LNCaP clone FGC (cell line): ENCODE measurements around the gene CHRM2.

Source experiments
- DNase-seq: peaks from one replicate; pipeline ENCODE4 v3.0.0-alpha.2; 2011; ENCODE audit warnings: low read depth
- H3K4me3 ChIP-seq: 2 replicates; pipeline ENCODE4 v1.5.1; 2011; ENCODE audit warnings: mild to moderate bottlenecking, low read depth, low read length, control low read depth
- CTCF ChIP-seq: IDR thresholded peaks from 2 replicates; pipeline ENCODE4 v1.5.1; 2012; ENCODE audit warnings: mild to moderate bottlenecking; ENCODE audit not compliant: control insufficient read depth, insufficient read depth; ENCODE audit errors: extremely low read depth

Gene CHRM2

GRCh38 chr7:136947347-136947746 is 78.9 kb downstream of the CHRM2 start:
- TF ChIP-seq CTCF, result no peak
- H3K4me3 ChIP-seq, result no peak overlapping the region
- peak; percentile 48 for DNase-seq

GRCh38 chr7:136950331-136950730 is 81.9 kb downstream of the CHRM2 start:
- no peak for TF ChIP-seq CTCF
- no peak for DNase-seq
- H3K4me3 ChIP-seq, result no peak overlapping the region

DNA sequence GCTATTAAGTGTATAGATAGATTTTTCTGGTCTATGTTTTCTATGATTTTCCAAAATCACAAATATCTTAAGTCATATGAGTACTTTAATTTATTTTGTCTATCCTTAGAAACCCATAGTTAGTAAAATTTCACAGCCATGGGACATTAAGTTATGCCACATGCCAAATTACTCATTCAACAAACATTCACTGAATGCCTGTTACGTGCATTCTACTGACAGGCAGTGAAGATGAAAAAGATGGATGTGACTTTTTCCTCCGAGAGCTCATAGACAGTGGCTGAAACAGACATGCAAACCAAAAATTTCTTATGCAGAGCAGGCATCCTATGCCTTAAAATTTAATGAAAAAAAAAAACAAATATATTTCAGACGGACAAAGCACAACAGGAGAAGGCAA is 84.9 kb downstream of the CHRM2 start:
- DNase-seq, result no peak
- no peak for TF ChIP-seq CTCF
- no peak overlapping the region for H3K4me3 ChIP-seq

DNA sequence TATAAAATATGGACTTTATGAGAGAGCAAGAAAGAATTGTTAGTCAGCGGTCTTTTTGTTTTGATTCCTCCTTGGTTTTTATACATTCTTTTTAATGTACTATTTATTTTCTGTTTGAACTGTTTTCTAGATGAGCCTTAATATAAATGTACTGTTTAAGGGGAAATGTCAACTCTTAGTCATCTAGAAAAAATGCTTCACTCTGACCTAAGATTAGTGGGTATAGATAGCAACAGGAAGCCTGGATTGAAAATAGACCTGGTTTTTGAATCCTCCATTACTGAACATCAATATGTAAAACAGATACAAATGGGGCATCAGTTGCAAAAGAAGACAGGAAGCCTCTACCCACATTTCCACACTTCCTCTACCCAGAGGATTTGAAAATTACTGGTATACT is 87.8 kb downstream of the CHRM2 start:
- DNase-seq, result no peak
- TF ChIP-seq CTCF, result no peak

GRCh38 chr7:136956671-136957070 is 88.2 kb downstream of the CHRM2 start:
- no peak for DNase-seq
- TF ChIP-seq CTCF, result no peak
- no peak overlapping the region for H3K4me3 ChIP-seq

More for the DNA sequence above, 87.8 kb downstream of the CHRM2 start:
- no peak overlapping the region for H3K4me3 ChIP-seq

DNA sequence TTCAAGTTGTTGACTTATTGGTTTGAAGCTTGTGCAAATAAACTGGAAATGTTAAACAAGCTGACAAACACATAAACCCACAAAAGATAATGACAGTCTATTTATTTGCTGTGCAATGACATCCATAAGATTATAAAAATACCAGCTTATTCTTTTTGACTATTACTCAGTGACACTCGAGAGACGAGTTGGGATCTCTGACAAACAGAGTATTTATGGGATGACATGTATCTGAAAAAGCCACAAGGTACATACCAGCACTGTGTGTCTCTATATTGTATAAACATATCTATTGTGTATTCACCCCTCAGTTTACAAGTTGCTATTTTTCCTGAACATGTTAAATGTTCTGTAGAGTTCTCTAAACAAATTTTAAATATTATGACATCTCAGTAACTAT is 88.9 kb downstream of the CHRM2 start:
- H3K4me3 ChIP-seq, result no peak overlapping the region
- no peak for TF ChIP-seq CTCF
- peak; percentile 41 for DNase-seq

- DNase-seq, result no peak
- TF ChIP-seq CTCF, result no peak
- no peak overlapping the region for H3K4me3 ChIP-seq
Measured at GRCh38 chr7:136958016-136958415, 89.6 kb downstream of the CHRM2 start.
